ENCODE results near the gene HMCN2. TPM values are rescaled to one million over a fixed set of nuclear protein-coding genes. Genes with fewer than 3 reads are reported as not detected.

Gene HMCN2
- total and polyA plus RNA-seq, 2 donors (not counting 3 experiments of a cell fraction or from before 2014, with no cell fraction given), result 0.04 to 0.24 TPM

GRCh38 chr9:130234340-130235260, 31.0 kb upstream of the HMCN2 start:
- no peak overlapping the region for H3K4me3 ChIP-seq (replicated peaks in 1 of 3; ENCODE audit: insufficient read depth in 1 of 3, low read depth in 1 of 3, low read length in 3 of 3)
- H3K27ac ChIP-seq (ENCODE audit: insufficient read depth, low read depth, low read length), result no peak overlapping the region
- BruUV-seq (replicated peaks), result no TSS peak
- intact Hi-C loops (cut with micrococcal nuclease), result loop anchor here (10.0 kb wide), 1 partner anchor 350 kb away; no protein-coding TSS in a partner anchor
- H4K20me1 ChIP-seq (replicated peaks; ENCODE audit: control insufficient read depth, extremely low read depth, insufficient read depth, low read length), result no peaks in the 10 kb centered on the region
- peaks cover 7 to 13% of the 10 kb centered on the region in 2 experiments for H3K36me3 ChIP-seq (ENCODE audit: control insufficient read depth in 2 of 2, extremely low read depth in 1 of 2, insufficient read depth in 2 of 2, low read length in 2 of 2)
- FAIRE-seq, result peak; percentile 79
- H3K9me1 ChIP-seq (replicated peaks; ENCODE audit: control insufficient read depth, extremely low read depth, insufficient read depth, low read length), result no peaks in the 10 kb centered on the region
- peaks cover 8% of the 10 kb centered on the region for H3K4me1 ChIP-seq (ENCODE audit: control insufficient read depth, extremely low read depth, insufficient read depth, low read length)
- H3K9me3 ChIP-seq (replicated peaks; ENCODE audit: control insufficient read depth, insufficient read depth, low read length), result no peaks in the 10 kb centered on the region
- dilution Hi-C loops (cut with MboI; ENCODE audit: extremely low pct_ligation_motif_present, low sequenced_read_pairs), result no loop called here
- no peaks in the 10 kb centered on the region for H3K27me3 ChIP-seq (ENCODE audit: control insufficient read depth in 2 of 2, insufficient read depth in 2 of 2, low read length in 2 of 2)
- H2AFZ ChIP-seq (ENCODE audit: low read depth, low read length), result no peak overlapping the region
- DNase-seq (ENCODE audit: low read depth, low spot score), result no peak
- POLR2A ChIA-PET, result no interaction called here
- no peaks in the 10 kb centered on the region for H3K79me2 ChIP-seq (ENCODE audit: control insufficient read depth, insufficient read depth, low read length)
- H3K9ac ChIP-seq (replicated peaks; ENCODE audit: extremely low read depth, insufficient read depth, low read length), result no peak overlapping the region
- TF ChIP-seq POLR2A (IDR thresholded peaks at IDR 0.05; ENCODE audit: low read depth, low read length) (no peak), MAX (IDR thresholded peaks at IDR 0.05; ENCODE audit: insufficient read depth, insufficient read length) (no peak), FOS (IDR thresholded peaks at IDR 0.05; ENCODE audit: borderline replicate concordance, insufficient read depth, low read length) (no peak), POLR2AphosphoS5 (IDR thresholded peaks at IDR 0.05; ENCODE audit: insufficient read depth, low read depth, low read length) (no peak), CTCF (IDR thresholded peaks at IDR 0.05; ENCODE audit: extremely low read depth in 1 of 2, insufficient read depth in 1 of 2, low read depth in 1 of 2, low read length in 2 of 2) (no peak)
- H3K4me2 ChIP-seq (ENCODE audit: insufficient read depth, low read length), result no peak overlapping the region
- CTCF ChIA-PET, result interaction anchor here (1.6 kb wide), 1 partner anchor 91 kb away, joined by 4 read pairs; no protein-coding TSS in a partner anchor
